ENCODE measurements around the gene SLCO4A1.

- TF ChIP-seq POLR2A (IDR thresholded peaks at IDR 0.05): no peak
- no peak for TF ChIP-seq CTCF (IDR thresholded peaks at IDR 0.05)
Observed at GRCh38 chr20:62611012-62611411, 31.3 kb upstream of the SLCO4A1 start.

Measured in esophagus squamous epithelium (tissue), 4 donors.